HG03060 (cell line): ENCODE measurements around the gene STARD5.
"Not testable (repeated sequence)": the region's sequence is repeated elsewhere in the genome, so short reads cannot be mapped to it uniquely, and the experiment has no call there.

ENCODE experiments used
- ATAC-seq: cut with Tn5 transposase; IDR thresholded peaks from one replicate; pipeline ENCODE4 v1.9.1; 2021; ENCODE audit warnings: low read depth, moderate number of reproducible peaks; ENCODE audit not compliant: unreplicated experiment

STARD5 gene

GRCh38 chr15:81338170-81339007 is 14.4 kb upstream of the STARD5 start:
- ATAC-seq: no peak

DNA sequence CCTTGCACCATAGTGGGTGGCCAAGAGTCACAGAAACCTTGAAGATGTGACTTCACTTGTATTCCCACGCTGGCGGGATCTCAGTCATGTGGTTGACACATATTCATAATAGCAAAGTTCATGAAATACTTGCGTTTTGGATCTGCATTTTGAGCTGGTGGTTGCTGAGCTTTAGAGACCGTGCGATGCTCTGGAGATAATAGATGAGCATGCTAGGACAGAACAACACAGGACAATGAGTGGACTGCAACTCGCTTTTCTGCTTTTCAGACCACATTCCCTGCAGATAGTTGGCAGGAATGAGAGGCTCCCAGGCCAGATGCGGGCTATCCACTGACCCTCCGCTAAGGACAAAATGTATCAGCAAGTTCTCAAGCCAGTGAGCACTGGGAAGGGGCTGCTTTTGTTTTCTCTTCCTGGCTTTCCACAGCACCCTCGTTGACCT is 13.8 kb upstream of the STARD5 start:
- no peak for ATAC-seq

DNA sequence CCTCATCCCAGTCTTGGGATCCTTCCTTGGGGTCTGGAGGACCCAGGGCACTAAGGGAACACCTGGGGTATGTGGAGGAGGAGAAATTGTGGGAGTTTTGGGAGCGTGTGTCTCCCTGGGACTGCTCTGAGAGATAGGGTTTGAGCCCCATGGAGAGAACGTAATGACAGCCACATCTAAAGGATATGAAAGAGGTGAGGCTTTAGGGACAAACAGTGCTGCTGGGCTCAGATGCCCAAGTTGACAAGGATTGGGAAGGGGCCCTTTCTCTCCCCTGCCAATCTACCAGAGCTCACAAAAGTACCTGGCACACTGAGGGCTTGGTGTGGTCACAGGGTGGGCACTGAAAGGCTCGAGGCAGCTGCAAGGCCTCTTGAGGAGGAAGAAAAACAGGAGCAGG is 13.3 kb upstream of the STARD5 start:
- no peak for ATAC-seq

DNA sequence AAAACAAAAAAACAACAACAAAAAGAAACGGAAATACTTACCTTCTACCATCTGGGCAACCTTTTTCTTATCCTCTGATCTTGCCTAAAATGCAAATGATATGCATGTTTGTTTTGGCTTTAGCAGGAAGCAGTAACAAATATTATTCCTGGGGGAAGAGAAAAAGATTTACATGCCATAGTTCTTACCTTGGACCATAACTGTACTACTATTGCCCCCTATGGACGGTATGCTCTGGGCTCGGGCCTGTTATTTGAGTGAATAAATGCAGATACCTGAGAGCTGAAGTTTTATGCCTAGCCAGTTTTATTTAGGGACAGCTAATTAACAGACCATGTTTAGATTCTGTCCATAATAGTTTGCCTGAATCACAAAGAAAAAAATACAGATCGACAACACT is 12.6 kb upstream of the STARD5 start:
- ATAC-seq: no peak

DNA sequence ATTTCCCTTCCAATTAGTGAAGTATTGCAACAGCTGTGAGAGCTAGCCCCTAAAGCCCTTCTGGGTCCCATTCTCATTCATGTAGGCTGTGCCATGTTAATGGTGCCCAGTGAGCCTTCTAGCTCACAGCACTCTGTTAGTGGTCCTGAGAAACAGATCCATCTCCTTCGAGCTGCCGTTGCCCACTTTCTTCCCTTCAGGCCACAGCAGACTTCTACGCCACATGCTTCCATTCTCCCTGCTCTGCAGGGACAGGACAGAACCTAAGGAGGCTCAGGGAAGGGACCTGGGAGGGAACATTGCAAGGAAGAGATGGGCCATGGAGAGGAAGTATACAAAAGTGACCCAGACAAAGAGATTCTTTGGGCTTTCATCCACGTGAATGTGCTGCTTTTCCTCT is 11.7 kb upstream of the STARD5 start:
- ATAC-seq: no peak

DNA sequence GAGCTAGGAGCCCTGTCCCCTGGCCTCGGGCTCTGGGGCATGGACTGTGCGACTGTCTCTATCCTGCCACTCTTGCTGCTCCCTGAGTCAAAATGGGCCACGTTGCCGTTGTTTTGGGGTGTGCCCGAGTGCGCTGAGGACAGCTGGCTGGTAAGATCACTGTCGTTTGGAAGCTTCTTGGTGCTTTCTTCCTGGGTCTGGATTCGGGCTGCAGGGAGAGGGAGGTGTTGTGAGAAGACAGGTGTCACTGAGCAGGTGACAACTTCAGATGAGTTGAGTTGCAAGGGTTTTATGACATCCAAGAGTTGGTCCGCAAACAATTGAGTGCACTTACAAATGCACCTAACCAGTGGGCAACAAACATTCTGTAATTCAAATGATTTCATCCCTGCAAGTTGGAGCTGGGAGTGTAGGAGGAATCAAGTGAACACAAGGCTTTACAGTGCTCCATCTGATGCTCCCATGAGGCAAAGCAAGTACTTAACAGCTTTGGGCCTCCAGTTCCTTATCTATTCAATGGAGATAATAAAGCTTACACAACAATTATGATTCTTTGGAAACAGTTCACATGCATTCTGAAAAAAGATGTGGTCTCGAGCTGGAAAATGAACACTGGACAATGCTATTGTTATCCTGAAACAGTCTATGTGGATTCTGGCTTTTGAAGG is 11.0 kb upstream of the STARD5 start:
- no peak for ATAC-seq

DNA sequence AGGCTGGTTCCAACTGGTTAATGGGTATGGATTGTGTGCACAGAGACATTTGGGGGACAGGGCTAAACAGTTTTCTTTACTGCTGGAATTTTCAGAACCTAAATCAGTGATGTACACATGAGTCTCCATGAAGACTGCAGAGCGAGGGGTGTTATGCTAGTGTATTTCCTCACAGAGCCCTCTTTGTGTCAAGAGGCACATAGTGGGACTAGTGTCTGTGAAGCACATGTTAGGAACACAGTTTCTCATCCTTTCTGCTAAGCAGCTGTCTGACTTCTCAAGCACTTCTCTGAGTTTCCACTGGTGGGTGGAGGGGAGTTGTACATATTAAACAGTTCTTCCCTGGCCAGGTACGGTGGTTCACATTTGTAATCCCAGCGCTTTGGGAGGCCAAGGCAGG is 9.4 kb upstream of the STARD5 start:
- no peak for ATAC-seq

- ATAC-seq: no peak
Observed at GRCh38 chr15:81332326-81332725, 8.4 kb upstream of the STARD5 start.

DNA sequence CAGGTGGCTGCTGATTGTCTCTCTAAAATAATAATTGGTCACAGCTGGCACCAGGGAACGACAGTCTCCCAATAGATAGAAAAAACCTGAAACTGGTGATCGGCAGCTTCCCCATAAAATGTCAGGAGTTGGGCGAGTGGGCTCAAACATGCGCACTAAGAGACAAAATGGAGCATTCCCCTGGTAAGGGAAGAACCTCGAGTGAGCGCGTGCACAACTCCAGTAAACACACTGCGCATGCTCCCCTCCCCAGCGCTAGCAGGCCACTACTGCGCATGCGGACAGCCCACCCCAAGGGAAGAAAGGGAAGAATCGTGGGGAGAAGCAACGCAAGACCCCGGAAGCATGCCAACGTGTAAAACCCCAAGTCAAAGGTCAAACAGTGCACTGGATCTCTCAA is 7.7 kb upstream of the STARD5 start:
- no peak for ATAC-seq

DNA sequence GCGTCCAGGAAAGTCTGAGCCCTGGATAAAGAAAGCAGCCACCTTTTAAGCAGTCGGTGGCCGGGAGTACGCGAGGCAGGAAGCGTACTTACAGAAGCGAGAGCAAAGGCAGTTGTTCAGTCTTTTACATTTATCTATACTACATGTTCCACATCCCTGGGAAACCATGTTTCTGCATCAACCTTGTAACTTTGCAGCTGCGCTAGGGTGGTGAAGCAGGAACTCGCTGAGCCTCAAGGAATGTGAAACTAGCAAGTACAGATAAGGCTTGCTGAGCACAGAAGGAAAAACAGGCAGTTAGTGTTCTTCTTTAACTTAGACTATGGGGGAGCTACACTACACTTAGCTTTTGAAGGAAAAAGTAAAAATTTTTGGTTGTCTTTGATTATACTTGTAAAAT is 7.2 kb upstream of the STARD5 start:
- not testable (repeated sequence) for ATAC-seq

DNA sequence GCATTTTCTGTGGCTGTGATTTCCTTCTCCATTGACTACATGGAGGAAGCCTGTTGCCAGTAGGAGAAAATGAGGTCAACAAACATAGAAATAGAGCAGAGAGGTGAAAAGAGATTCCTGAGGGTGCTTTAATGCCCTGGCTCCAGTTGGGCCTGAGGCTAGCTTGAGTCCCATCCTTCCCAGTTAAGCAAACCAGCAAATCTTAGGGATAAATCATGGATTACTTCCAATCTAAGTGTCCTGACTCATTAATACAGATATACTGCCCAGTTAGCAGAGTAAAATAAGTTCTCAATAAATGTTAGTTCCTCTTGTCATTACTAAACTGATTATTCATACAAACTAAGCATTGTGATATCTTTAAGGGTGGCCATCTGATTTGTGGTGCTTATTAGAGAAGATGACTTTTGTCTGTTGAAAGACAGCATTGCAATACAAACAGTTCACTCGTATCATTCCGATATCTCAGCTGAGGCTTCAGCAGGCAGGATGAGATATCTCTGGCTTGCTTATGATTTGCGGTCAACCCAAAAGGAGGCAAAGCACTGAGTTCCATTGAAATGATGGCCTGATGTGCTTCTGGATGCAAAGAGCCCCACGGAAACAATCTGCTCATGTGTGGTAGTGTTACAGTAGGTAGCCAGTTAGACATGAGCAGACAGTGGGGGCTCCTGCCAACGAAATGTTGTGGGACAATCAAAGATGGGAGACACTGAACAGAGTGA is 6.6 kb upstream of the STARD5 start:
- ATAC-seq: no peak

- no peak for ATAC-seq
Observed at GRCh38 chr15:81329446-81329845, 5.5 kb upstream of the STARD5 start.

DNA sequence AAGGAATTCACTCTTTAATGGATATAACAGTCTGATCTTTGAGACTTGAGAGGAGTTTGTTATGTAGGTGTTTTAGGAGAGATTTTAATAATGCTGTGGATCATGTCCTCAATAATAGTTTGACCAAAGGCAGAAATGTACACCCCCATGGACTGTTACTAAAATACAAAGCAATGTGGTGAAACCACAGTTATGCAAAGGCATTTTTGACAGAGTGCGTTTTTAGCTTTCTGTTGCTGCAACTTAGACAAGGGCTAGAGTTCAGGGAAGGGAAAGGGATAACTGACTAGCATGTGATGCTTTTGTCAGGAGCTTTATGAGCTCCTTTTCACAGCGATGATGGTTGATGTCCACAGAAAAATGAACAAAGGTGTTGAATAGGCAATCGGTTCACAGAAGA is 3.6 kb upstream of the STARD5 start:
- no peak for ATAC-seq

DNA sequence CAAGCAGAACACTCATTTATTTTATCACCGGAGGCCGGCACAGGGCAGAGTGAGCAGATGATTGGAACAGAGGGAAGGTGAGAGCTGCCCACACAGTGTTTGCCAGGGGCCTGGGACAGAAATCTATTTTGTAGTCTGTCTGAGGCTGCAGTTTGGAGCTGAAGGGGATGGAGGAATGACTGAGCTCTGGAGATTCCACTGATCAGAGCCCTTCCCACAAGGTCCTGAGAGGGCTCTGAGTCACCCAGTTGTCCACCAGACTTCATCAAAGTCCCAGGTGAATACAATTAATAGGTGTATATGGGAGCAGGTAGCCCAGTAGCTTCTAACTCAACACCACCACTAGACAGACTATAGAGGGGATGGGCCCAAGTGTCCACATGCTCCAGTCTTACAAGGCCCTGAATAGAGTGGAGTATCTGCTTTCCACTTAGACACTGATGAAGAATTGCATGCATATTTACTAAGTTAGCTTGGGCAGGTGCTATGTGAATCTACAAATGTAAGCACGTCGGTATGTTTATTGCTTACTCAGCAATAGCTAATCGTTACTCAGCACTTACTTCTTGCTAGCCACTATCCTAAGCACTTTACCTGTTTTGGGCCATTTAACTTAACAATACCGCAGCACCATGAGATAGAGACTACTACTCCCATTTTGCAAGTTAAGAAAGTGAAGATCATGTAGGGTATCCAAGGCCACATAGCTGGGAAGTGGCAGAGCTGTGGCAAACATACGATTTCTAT is 2.7 kb upstream of the STARD5 start:
- ATAC-seq: no peak

DNA sequence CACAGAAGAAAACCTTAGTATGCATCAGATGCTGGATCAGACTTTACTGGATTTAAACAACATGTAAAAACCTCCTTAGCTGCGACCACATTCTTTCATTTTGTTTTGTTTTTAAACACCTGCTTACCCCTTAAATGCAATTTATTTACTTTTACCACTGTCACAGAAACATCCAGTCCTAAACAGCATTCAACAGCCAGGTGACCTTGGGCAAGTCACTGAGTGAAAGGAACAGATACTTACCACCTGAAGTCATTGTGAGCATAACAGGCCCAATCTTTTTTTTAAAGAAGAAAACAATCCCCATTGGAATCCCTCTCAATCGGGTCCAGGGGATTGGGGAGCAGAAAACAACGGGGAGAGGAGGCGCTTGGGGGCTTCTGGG is 390 bp downstream of the STARD5 start:
- ATAC-seq: no peak

- ATAC-seq: no peak
Observed at GRCh38 chr15:81322676-81323253, 1.2 kb downstream of the STARD5 start.

- no peak for ATAC-seq
Observed at GRCh38 chr15:81321667-81322066, 2.3 kb downstream of the STARD5 start.

DNA sequence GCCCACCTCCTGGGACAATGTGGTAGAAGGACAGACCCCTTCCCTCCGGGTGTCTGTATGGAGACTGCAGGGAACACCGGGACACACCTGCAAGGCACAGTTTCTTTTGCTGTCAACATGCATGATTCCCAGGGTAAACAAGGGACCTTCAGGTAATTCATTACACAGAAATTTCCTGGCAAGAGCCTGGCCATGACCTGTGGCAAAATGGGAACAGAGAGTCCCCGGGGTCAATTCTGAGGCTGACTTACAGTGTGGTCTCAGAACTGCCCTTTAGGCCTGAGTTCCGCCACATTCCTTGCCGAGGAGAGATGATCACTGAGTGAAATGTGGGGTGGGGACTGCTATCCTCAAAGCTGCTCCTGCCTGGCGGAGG is 6.3 kb downstream of the STARD5 start:
- no peak for ATAC-seq

DNA sequence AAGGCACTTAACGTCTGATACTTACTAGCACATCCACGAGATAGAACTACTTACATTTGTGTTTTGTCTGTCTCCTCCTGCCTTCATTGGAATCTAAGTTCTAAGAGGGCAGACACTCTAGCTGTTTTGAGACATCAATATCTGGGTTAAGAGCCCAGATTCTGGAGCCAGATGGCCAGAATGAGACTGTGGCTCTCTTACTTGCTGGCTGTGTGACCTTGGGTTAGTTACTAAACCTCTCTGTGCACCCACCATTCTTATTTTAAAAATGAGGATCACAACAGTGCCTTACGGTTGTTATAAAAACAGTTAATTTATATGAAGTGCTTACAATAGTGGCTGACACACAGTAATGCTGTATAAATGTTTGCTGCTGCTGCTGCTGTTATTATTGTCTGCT is 7.7 kb downstream of the STARD5 start:
- no peak for ATAC-seq

GRCh38 chr15:81315452-81316175 is 8.3 kb downstream of the STARD5 start:
- ATAC-seq: no peak
